GM23338 (cell line): ENCODE results near the gene OR52I1. TPM values are rescaled to one million over a fixed set of nuclear protein-coding genes. Genes with fewer than 3 reads are reported as not detected.

ENCODE experiments used
- ATAC-seq: fragments of 200-7000 bp; cut with Tn5 transposase; 3 replicates; pipeline ENCODE4 v1.9.1; 2020
- DNase-seq: peaks from one replicate; pipeline ENCODE4 v3.0.0-alpha.2; 2015; ENCODE audit warnings: low spot score
- H2AFZ ChIP-seq: fragments of 200-600 bp; sonication (generic); 2 replicates; pipeline ENCODE4 v1.8.0; 2016; ENCODE audit warnings: antibody characterized with exemption, mild to moderate bottlenecking, moderate library complexity
- H3F3A ChIP-seq: fragments of 200-600 bp; sonication (generic); replicated peaks from 2 replicates; pipeline ENCODE4 v1.8.0; 2017; ENCODE audit warnings: antibody characterized with exemption, mixed run types, low read depth
- H3K27ac ChIP-seq: fragments of 200-600 bp; sonication (generic); 2 replicates; pipeline ENCODE4 v1.6.1; 2016; ENCODE audit warnings: low read depth
- H3K27me3 ChIP-seq: fragments of 200-600 bp; sonication (generic); 2 replicates; pipeline ENCODE4 v1.8.0; 2016; ENCODE audit warnings: mild to moderate bottlenecking, mixed run types, moderate library complexity; ENCODE audit not compliant: insufficient read depth
- H3K36me3 ChIP-seq: fragments of 200-600 bp; sonication (generic); 2 replicates; pipeline ENCODE4 v1.8.0; 2016; ENCODE audit warnings: mild to moderate bottlenecking; ENCODE audit not compliant: insufficient read depth
- H3K4me1 ChIP-seq: fragments of 200-600 bp; sonication (generic); 2 replicates; pipeline ENCODE4 v1.8.0; 2016; ENCODE audit warnings: mild to moderate bottlenecking, moderate library complexity; ENCODE audit not compliant: insufficient read depth
- H3K4me2 ChIP-seq: fragments of 200-600 bp; sonication (generic); 2 replicates; pipeline ENCODE4 v1.7.1; 2017; ENCODE audit warnings: mixed run types
- H3K4me3 ChIP-seq: fragments of 200-600 bp; sonication (generic); 2 replicates; pipeline ENCODE4 v1.6.1; 2016; ENCODE audit warnings: mixed run types
- H3K79me2 ChIP-seq: fragments of 200-600 bp; sonication (generic); replicated peaks from 2 replicates; pipeline ENCODE4 v1.8.0; 2017; ENCODE audit warnings: mild to moderate bottlenecking; ENCODE audit not compliant: insufficient read depth
- H3K9me2 ChIP-seq: fragments of 200-600 bp; sonication (generic); 2 replicates; pipeline ENCODE4 v1.8.0; 2017; ENCODE audit not compliant: insufficient read depth
- H4K20me1 ChIP-seq: fragments of 200-600 bp; sonication (generic); replicated peaks from 2 replicates; pipeline ENCODE4 v1.8.0; 2017; ENCODE audit warnings: mild to moderate bottlenecking; ENCODE audit not compliant: insufficient read depth
- H3K27ac Mint-ChIP-seq: 2 replicates; pipeline ENCODE4 v1.8.0; 2020; ENCODE audit warnings: inconsistent platforms, mild to moderate bottlenecking, moderate library complexity, mixed read lengths
- H3K27me3 Mint-ChIP-seq: 3 replicates; pipeline ENCODE4 v1.8.0; 2022; ENCODE audit warnings: low read depth, mild to moderate bottlenecking, moderate library complexity, mixed read lengths, inconsistent platforms; ENCODE audit not compliant: insufficient read depth, poor library complexity
- H3K36me3 Mint-ChIP-seq: 3 replicates; pipeline ENCODE4 v1.8.0; 2021; ENCODE audit warnings: low read depth, mild to moderate bottlenecking, inconsistent platforms, moderate library complexity, mixed read lengths
- H3K4me1 Mint-ChIP-seq: 3 replicates; pipeline ENCODE4 v1.8.0; 2020; ENCODE audit warnings: mild to moderate bottlenecking, inconsistent platforms, mixed read lengths
- H3K4me3 Mint-ChIP-seq: 3 replicates; pipeline ENCODE4 v1.8.0; 2021; ENCODE audit warnings: moderate library complexity, mild to moderate bottlenecking, inconsistent platforms, mixed read lengths
- H3K9me3 Mint-ChIP-seq: 3 replicates; pipeline ENCODE4 v1.8.0; 2020; ENCODE audit warnings: moderate library complexity, mild to moderate bottlenecking, inconsistent platforms, mixed read lengths
- CTCF ChIP-seq, 2 experiments: fragments of 200-600 bp in 1 of 2; sonication (generic) in 1 of 2; conservative IDR thresholded peaks; 2 replicates each; pipeline versions ENCODE4 v1.5.1 to v1.6.1; 2016 to 2017; ENCODE audit warnings: antibody characterized with exemption in 2 of 2, low read depth in 2 of 2, mild to moderate bottlenecking in 2 of 2, moderate library complexity in 1 of 2
- ETS1 ChIP-seq: IDR thresholded peaks from 2 replicates; pipeline ENCODE4 v1.6.1; 2016; ENCODE audit warnings: antibody characterized with exemption
- EZH2phosphoT487 ChIP-seq: fragments of 200-600 bp; sonication (generic); IDR thresholded peaks from one replicate; pipeline ENCODE4 v1.8.1; 2018; ENCODE audit warnings: antibody characterized with exemption; ENCODE audit not compliant: unreplicated experiment
- JUNB ChIP-seq: IDR thresholded peaks from one replicate; pipeline ENCODE4 v1.6.1; 2016; ENCODE audit warnings: antibody characterized with exemption; ENCODE audit not compliant: unreplicated experiment
- STAT1 ChIP-seq: IDR thresholded peaks from one replicate; pipeline ENCODE4 v1.6.1; 2016; ENCODE audit warnings: antibody characterized with exemption; ENCODE audit not compliant: unreplicated experiment
- ZNF331 ChIP-seq: fragments of 250-450 bp; sonication (Bioruptor Pico); IDR thresholded peaks from 2 replicates; pipeline ENCODE4 v1.5.0; 2020; ENCODE audit warnings: low read depth, mild to moderate bottlenecking, moderate library complexity
- polyA plus RNA-seq: library from polyadenylated mRNA; unstranded; fragments of >200 nt; fragmentation: Nextera tagmentation; extraction: Ambion mirVana; gene quantifications from 2 replicates; pipeline ENCODE4 v1.2.1, GENCODE V29; 2016
- total RNA-seq: library from RNA; depleted of rRNA; stranded (reverse); fragments of >200 nt; shearing (Covaris generic); gene quantifications from 2 replicates; pipeline ENCODE4 v1.2.3, GENCODE V29; 2014
- TF ChIP-seq, protein P1 (sequence below): IDR thresholded peaks from one replicate; pipeline ENCODE4 v1.6.1; 2018; ENCODE audit warnings: antibody characterized with exemption; ENCODE audit not compliant: unreplicated experiment

The OR52I1 gene
- total and polyA plus RNA-seq, 2 experiments from 2014 or later: not detected

DNA sequence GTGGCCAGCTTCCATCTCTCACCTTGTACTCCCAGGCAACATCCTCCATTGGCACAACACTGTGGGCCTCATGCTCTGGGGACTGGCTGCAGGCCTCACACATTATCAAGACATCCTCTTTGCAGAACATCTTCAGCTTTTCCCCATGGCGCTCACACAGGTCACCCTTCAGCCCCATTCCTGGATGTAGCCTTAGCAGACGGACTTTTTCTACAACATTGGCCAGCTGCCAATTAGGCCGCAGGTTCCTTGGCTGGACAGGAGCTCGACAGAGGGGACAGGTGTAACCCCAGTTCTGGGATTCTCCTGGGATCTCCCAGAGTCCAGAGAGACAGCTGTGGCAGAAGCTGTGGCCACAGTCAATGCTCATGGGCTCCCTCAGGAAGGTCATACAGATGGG, 11.2 kb downstream of the OR52I1 start (continued):
- TF ChIP-seq STAT1: no peak
- TF ChIP-seq, protein P1, sequence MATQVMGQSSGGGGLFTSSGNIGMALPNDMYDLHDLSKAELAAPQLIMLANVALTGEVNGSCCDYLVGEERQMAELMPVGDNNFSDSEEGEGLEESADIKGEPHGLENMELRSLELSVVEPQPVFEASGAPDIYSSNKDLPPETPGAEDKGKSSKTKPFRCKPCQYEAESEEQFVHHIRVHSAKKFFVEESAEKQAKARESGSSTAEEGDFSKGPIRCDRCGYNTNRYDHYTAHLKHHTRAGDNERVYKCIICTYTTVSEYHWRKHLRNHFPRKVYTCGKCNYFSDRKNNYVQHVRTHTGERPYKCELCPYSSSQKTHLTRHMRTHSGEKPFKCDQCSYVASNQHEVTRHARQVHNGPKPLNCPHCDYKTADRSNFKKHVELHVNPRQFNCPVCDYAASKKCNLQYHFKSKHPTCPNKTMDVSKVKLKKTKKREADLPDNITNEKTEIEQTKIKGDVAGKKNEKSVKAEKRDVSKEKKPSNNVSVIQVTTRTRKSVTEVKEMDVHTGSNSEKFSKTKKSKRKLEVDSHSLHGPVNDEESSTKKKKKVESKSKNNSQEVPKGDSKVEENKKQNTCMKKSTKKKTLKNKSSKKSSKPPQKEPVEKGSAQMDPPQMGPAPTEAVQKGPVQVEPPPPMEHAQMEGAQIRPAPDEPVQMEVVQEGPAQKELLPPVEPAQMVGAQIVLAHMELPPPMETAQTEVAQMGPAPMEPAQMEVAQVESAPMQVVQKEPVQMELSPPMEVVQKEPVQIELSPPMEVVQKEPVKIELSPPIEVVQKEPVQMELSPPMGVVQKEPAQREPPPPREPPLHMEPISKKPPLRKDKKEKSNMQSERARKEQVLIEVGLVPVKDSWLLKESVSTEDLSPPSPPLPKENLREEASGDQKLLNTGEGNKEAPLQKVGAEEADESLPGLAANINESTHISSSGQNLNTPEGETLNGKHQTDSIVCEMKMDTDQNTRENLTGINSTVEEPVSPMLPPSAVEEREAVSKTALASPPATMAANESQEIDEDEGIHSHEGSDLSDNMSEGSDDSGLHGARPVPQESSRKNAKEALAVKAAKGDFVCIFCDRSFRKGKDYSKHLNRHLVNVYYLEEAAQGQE: no peak
- no peak for TF ChIP-seq ZNF331 (CRISPR knock-in tag)
- TF ChIP-seq ETS1: no peak

DNA sequence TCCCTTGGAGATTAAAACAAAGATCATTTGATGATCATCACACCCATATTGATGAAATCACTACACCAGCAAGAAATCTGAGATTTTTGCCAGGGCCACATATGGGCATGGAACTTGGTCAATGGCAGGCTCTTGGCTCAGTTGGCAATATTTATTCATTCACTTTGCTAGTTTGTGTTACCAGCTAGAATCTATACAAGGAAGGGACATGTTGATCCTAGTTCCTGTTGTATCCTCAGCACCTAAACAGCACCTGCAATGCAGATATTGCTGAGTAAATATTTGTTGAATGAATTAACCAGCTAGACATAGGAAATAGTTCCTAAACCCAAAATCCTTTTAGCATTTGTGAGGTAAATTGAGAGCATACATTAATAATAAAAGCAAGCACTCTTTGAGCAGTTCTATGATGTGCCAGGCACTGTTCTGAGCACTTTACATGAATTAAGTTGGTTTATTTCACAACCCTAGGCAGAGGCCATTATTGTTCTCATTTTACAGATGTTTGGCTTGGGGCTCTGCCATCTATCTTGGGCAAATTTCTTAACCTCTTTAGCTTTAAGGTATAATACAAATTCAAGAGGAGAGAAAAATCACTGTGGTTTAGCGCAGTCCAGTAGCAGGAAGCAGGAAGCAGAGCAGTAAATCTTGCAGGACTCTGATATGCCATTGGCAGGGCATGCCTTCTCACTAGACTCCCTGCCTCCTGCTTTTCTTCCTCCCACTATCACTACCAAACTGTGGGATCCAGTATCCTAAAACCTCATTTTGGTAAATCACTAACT, 12.6 kb downstream of the OR52I1 start:
- TF ChIP-seq ETS1 (no peak), JUNB (no peak)

GRCh38 chr11:4607096-4607495, 13.3 kb downstream of the OR52I1 start:
- peak overlapping the region; percentile 6; the same call in 1 of the 2 replicates for H2AFZ ChIP-seq
- Mint-ChIP-seq H3K4me3 (peak overlapping the region; percentile 89), H3K27ac (no peak overlapping the region)
- TF ChIP-seq EZH2phosphoT487 (no peak), CTCF (conservative IDR thresholded peaks at IDR 0.05; ENCODE audit: low read depth in 2 of 2) (no peak), STAT1 (no peak), ETS1 (no peak), JUNB (no peak)

More for the DNA sequence above, 12.6 kb downstream of the OR52I1 start:
- H3K4me3 ChIP-seq: no peak overlapping the region
- H3K79me2 ChIP-seq: no peaks in the 10 kb centered on the region
- H3K27me3 ChIP-seq: no peaks in the 10 kb centered on the region
- peaks cover 8% of the 10 kb centered on the region; the same call in 1 of the 2 replicates for H3K9me2 ChIP-seq
- H2AFZ ChIP-seq: no peak overlapping the region
- H3K9me3 Mint-ChIP-seq: no peaks in the 10 kb centered on the region
- H3K27me3 Mint-ChIP-seq: peaks cover 4% of the 10 kb centered on the region
- DNase-seq (no peak), ATAC-seq (no peak)
- H3K4me1 Mint-ChIP-seq: peaks cover 6% of the 10 kb centered on the region; the same call in 2 of the 3 replicates
- no peak overlapping the region for H3K27ac ChIP-seq
- H3K4me2 ChIP-seq: peak overlapping the region; percentile 84; the same call in 1 of the 2 replicates
- H3K36me3 ChIP-seq: no peaks in the 10 kb centered on the region
- H3K36me3 Mint-ChIP-seq: peaks cover 2% of the 10 kb centered on the region; the same call in 1 of the 3 replicates
- H3K4me1 ChIP-seq: peaks cover 6% of the 10 kb centered on the region
- no peaks in the 10 kb centered on the region for H3F3A ChIP-seq
- H4K20me1 ChIP-seq: no peaks in the 10 kb centered on the region
- H3K27ac Mint-ChIP-seq: no peak overlapping the region
- H3K4me3 Mint-ChIP-seq: peak overlapping the region; percentile 89; the same call in 1 of the 3 replicates

More at GRCh38 chr11:4607096-4607495, 13.3 kb downstream of the OR52I1 start:
- Histone ChIP-seq H3K4me3 (peak overlapping the region; percentile 59), H3K27ac (no peak overlapping the region), H3K9me2 (peaks cover 8% of the 10 kb centered on the region; the same call in 1 of the 2 replicates), H3K79me2 (no peaks in the 10 kb centered on the region), H3K36me3 (no peaks in the 10 kb centered on the region), H3K4me2 (peak overlapping the region; percentile 84), H3K27me3 (no peaks in the 10 kb centered on the region), H4K20me1 (no peaks in the 10 kb centered on the region), H3K4me1 (peaks cover 6% of the 10 kb centered on the region), H3F3A (no peaks in the 10 kb centered on the region)
- DNase-seq: no peak
- Mint-ChIP-seq H3K36me3 (no peaks in the 10 kb centered on the region; the same call in 2 of the 3 replicates), H3K4me1 (peaks cover 6% of the 10 kb centered on the region; the same call in 2 of the 3 replicates), H3K9me3 (no peaks in the 10 kb centered on the region), H3K27me3 (peaks cover 4% of the 10 kb centered on the region)
- no peak for ATAC-seq
